ENCODE measurements around the gene USP7. TPM values are rescaled to one million over a fixed set of nuclear protein-coding genes. Genes with fewer than 3 reads are reported as not detected.

The USP7 gene
- total RNA-seq, 1 donor from 2014 or later: 55.3 TPM

DNA sequence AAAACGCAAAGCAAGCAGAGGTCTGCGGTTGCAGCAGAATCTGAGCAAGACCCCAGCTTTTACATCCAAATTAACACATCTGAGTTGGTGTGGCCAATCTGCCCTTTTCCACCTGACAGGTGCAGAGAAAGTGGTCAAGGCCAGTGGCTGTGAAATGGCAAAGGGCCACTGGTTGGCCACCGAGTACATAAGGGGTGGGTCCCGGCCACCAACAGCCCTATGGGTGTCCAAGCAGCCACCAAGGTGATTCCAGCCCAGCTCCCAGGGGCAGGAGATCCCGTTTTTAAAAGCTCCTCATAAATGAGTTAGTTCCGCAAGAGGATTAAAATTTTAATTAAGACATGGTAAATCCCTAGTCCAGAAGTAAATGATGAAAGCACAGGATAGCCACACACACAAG lies 29.1 kb downstream of the USP7 start:
- Histone ChIP-seq H3K27ac (no peak overlapping the region), H3K27me3 (no peaks in the 10 kb centered on the region), H3K4me3 (no peak overlapping the region), H3K9me3 (no peaks in the 10 kb centered on the region), H3K36me3 (peaks cover 3 to 6% of the 10 kb centered on the region in 2 donors), H3K4me1 (peaks cover 0 to 16% of the 10 kb centered on the region in 2 donors)
- intact Hi-C loops (cut with DNase I): no loop called here
- DNase-seq (ENCODE audit: low spot score in 2 of 2): no peak
- TF ChIP-seq, protein P1, sequence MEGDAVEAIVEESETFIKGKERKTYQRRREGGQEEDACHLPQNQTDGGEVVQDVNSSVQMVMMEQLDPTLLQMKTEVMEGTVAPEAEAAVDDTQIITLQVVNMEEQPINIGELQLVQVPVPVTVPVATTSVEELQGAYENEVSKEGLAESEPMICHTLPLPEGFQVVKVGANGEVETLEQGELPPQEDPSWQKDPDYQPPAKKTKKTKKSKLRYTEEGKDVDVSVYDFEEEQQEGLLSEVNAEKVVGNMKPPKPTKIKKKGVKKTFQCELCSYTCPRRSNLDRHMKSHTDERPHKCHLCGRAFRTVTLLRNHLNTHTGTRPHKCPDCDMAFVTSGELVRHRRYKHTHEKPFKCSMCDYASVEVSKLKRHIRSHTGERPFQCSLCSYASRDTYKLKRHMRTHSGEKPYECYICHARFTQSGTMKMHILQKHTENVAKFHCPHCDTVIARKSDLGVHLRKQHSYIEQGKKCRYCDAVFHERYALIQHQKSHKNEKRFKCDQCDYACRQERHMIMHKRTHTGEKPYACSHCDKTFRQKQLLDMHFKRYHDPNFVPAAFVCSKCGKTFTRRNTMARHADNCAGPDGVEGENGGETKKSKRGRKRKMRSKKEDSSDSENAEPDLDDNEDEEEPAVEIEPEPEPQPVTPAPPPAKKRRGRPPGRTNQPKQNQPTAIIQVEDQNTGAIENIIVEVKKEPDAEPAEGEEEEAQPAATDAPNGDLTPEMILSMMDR (IDR thresholded peaks at IDR 0.05): no peak

DNA sequence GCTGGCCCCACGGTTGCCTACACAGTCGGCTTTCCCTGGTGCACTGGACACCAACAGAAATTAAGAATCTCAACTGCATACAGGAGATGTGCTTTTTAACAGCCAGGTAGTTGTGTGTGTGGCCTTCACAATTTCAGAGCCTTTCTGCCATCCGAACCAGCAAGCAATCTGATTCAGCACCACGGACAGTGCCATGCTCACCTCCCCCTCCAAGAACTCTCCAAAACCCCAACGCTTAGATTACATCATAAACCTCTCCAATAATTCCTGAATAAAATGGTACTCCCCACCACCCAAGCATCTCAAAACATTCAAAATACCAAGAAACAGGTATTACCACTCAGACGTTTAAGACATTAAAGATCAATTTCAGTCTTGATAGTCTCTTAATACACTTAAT lies 31.8 kb downstream of the USP7 start:
- Histone ChIP-seq H3K9me3 (no peaks in the 10 kb centered on the region), H3K27me3 (no peaks in the 10 kb centered on the region), H3K27ac (no peak overlapping the region), H3K36me3 (peaks cover 14 to 21% of the 10 kb centered on the region in 2 donors), H3K4me3 (no peak overlapping the region), H3K4me1 (peaks cover 0 to 9% of the 10 kb centered on the region in 2 donors)
- intact Hi-C loops (cut with DNase I): no loop called here
- DNase-seq (ENCODE audit: low spot score in 2 of 2): no peak
- TF ChIP-seq, protein P1 (IDR thresholded peaks at IDR 0.05): no peak

DNA sequence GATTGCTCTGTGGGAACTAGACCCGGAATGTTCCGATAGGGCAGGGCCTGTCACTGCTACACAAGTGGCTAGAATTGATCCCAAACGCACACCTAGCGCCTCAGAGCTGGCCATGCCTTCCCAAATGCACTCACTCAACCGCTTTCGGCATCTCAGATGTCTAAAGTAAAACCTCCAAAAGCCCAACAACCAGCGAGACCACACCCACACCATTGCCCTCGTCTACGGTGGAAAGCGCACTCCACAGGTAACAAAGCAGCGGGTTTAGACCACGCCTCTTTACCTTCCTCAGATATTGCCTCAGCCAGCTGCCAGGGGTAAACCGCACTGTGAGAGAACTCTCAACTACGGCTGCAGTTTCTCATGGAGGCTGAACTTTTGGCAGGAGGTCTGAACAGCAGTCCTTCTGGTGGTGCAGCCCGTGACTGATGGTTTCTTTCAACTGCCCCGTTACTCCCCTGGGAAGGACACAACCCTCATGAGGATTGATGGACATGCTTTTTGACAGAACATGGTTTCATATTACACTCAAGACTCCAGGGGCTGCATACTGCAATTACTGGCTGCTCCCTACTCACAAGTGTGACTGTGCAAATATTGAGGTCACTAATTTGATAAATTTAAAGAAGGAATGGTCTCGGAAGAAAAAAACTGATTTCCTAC lies 34.5 kb downstream of the USP7 start:
- Histone ChIP-seq H3K27ac (no peak overlapping the region), H3K27me3 (no peaks in the 10 kb centered on the region), H3K4me3 (no peak overlapping the region), H3K4me1 (no peaks in the 10 kb centered on the region), H3K36me3 (peaks cover 15 to 31% of the 10 kb centered on the region in 2 donors), H3K9me3 (no peaks in the 10 kb centered on the region)
- TF ChIP-seq, protein P1 (IDR thresholded peaks at IDR 0.05): no peak
- no peak for DNase-seq (ENCODE audit: low spot score in 2 of 2)
- intact Hi-C loops (cut with DNase I): no loop called here

DNA sequence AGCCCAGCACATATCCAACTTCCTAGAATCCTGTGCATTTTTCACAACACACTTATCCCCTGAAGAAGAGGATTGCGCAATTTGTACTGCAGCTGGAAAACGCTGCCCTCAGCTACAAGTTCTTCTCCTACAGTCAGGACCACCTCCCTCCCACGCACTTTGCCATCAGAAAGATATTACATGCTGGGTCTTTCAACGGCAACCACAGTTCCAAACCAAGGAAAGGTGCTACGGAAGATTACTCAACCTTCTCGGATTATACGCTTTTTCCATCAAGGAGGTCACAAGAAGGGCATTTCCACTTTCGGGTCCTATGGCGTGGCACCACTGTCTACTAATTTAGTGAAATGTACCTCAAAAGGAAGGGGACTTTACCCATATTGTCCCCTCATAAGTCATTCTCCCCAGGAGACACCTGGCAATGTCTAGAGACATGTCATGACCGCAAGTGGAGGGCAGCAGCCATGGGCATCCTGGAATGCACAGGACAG lies 35.2 kb downstream of the USP7 start:
- Histone ChIP-seq H3K4me1 (no peaks in the 10 kb centered on the region), H3K27ac (no peak overlapping the region), H3K27me3 (no peaks in the 10 kb centered on the region), H3K36me3 (peaks cover 15 to 32% of the 10 kb centered on the region in 2 donors), H3K9me3 (no peaks in the 10 kb centered on the region), H3K4me3 (no peak overlapping the region)
- TF ChIP-seq, protein P1 (IDR thresholded peaks at IDR 0.05): no peak
- intact Hi-C loops (cut with DNase I): no loop called here
- DNase-seq (ENCODE audit: low spot score in 2 of 2): no peak

DNA sequence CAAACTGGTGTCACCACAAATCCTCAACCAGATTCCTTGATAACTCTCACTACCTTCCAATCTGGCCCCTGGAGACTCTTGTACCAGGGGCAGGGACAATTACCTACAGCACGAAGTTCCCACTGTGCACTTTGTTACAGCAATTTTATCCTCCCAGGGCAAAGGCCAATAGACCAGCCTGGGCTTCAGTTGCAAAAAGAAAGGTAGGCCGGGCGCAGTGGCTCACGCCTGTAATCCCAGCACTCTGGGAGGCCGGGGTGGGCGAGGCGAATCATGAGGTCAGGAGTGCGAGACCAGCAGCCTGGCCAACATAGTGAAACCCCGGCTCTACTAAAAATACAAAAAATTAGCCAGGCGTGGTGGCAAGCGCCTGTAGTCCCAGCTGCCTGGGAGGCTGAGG lies 36.9 kb downstream of the USP7 start:
- no peak overlapping the region for H3K4me3 ChIP-seq
- no peaks in the 10 kb centered on the region for H3K4me1 ChIP-seq
- H3K27ac ChIP-seq: no peak overlapping the region
- intact Hi-C loops (cut with DNase I): no loop called here
- H3K36me3 ChIP-seq: peaks cover 22 to 44% of the 10 kb centered on the region in 2 donors
- H3K9me3 ChIP-seq: no peaks in the 10 kb centered on the region
- H3K27me3 ChIP-seq: no peaks in the 10 kb centered on the region
- DNase-seq (ENCODE audit: low spot score in 2 of 2): no peak
- TF ChIP-seq, protein P1 (IDR thresholded peaks at IDR 0.05): no peak

Measured in ascending aorta (tissue), 2 donors.